Tibial nerve (tissue), 4 donors: ENCODE data around the gene FEZF1. TPM values are rescaled to one million over a fixed set of nuclear protein-coding genes. Genes with fewer than 3 reads are reported as not detected.

Experiments
- DNase-seq, 2 donors: peaks; one replicate each; pipeline ENCODE4 v3.0.0-alpha.2; 2019; ENCODE audit warnings: low spot score in 2 of 2
- H3K27ac ChIP-seq, 4 donors: fragments of 200-600 bp; sonication (generic) in 3 of 4; one replicate each; pipeline ENCODE4 v1.5.1; 2017 to 2019; ENCODE audit warnings: mild to moderate bottlenecking in 1 of 4
- H3K27me3 ChIP-seq, 2 donors: fragments of 200-600 bp; sonication (generic) in 1 of 2; one replicate each; pipeline versions ENCODE4 v1.5.1 to v1.6.0; 2017 to 2019
- H3K36me3 ChIP-seq, 3 donors: fragments of 200-600 bp; sonication (generic); one replicate each; pipeline ENCODE4 v1.5.1; 2018 to 2019
- H3K4me1 ChIP-seq, 4 donors: fragments of 200-600 bp; sonication (generic) in 3 of 4; one replicate each; pipeline ENCODE4 v1.5.1; 2017 to 2019
- H3K4me3 ChIP-seq, 4 donors: fragments of 200-600 bp; sonication (generic) in 3 of 4; one replicate each; pipeline ENCODE4 v1.5.1; 2017 to 2019; ENCODE audit warnings: mild to moderate bottlenecking in 1 of 4, moderate library complexity in 1 of 4
- H3K9me3 ChIP-seq, 4 donors: fragments of 200-600 bp; sonication (generic) in 3 of 4; one replicate each; pipeline ENCODE4 v1.5.1; 2017 to 2019
- CTCF ChIP-seq, 5 experiments: fragments of 200-600 bp in 3 of 5; fragments of 450-650 bp in 2 of 5; sonication (generic) in 3 of 5; IDR thresholded peaks; one replicate each; pipeline ENCODE4 v1.5.1; 2016 to 2019; ENCODE audit warnings: antibody characterized with exemption in 5 of 5, mild to moderate bottlenecking in 3 of 5, moderate library complexity in 2 of 5
- EP300 ChIP-seq, 2 donors: sonication (generic); formaldehyde crosslinking; IDR thresholded peaks; one replicate each; pipeline ENCODE4 v1.6.1; 2017; ENCODE audit warnings: antibody characterized with exemption in 2 of 2, mild to moderate bottlenecking in 1 of 2
- POLR2A ChIP-seq, 2 donors: fragments of 450-650 bp; IDR thresholded peaks; one replicate each; pipeline ENCODE4 v1.6.1; 2017; ENCODE audit warnings: antibody characterized with exemption in 2 of 2, mild to moderate bottlenecking in 2 of 2, moderate library complexity in 2 of 2
- WGBS, 2 donors: methylation state at CpG; one replicate each; pipeline ENCODE4 v1.1.5; 2018; 5-methylcytosine and 5-hydroxymethylcytosine counted together
- total RNA-seq, 4 donors: library from RNA; depleted of rRNA; stranded (reverse); fragments of >200 nt; gene quantifications; one replicate each; pipeline ENCODE4 v1.1.0, GENCODE V29; 2016

FEZF1 gene
- total RNA-seq, 4 donors from 2014 or later, result 0.22 TPM; not detected in 3

GRCh38 chr7:122307228-122307621 lies 2.7 kb upstream of the FEZF1 start:
- no peaks in the 10 kb centered on the region for H3K9me3 ChIP-seq
- no peaks in the 10 kb centered on the region for H3K36me3 ChIP-seq
- H3K4me3 ChIP-seq, result no peak overlapping the region
- no peak for TF ChIP-seq EP300 (IDR thresholded peaks at IDR 0.05)
- TF ChIP-seq POLR2A (IDR thresholded peaks at IDR 0.05), result no peak
- TF ChIP-seq CTCF (IDR thresholded peaks at IDR 0.05), result no peak
- DNase-seq, result no peak
- H3K27ac ChIP-seq, result no peak overlapping the region
- 27 to 32% methylated on average over 13 of the region's 13 CpGs for WGBS, 2 donors
- peaks cover 6 to 100% of the 10 kb centered on the region in 2 donors for H3K27me3 ChIP-seq
- H3K4me1 ChIP-seq, result peaks cover 0 to 75% (median 20%) of the 10 kb centered on the region in 4 donors

DNA sequence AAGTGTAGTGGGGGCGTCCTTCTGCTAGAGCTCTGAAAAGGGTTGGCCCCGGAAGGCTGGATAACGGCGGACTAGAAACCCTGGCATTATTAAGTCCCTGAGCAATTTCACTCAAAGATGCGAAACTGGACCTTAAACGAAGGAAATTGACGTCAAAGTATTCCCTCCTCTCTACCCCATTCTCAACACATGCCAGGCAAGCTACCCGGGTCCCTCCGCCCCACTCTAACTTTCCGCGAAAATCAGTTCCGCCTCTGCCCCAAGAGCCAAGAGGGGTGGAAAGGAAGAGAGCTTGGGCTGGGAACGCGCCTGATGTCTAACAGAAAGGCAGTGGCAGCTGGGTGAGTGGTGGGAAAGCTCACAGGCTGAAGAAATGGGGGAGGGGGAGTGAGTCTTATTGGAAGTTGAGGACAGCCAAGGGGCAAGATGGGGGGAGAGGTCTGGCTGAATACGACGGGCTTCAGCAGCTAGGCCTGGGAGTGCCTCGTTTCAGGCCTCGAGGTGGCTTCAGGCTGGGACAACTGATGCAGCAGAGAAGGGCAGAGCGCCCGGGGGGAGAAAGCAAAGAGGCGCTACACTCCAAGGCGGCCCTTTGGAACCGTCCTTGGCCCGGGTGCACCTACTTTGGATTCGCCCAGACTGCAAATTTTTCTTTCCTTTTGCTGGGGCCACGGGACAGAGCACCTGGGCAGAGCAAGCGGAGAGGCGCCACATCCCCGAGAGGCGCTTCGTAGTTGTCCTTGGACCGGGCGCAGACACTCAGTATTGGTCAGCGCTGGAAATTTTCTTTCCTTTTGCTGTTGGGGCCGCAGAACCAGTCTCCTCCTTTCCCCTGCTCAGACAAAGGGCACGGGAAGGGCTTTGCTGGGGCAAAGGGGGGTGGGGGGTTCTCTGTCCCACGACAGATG lies 2.0 kb upstream of the FEZF1 start:
- Histone ChIP-seq H3K27ac (no peak overlapping the region), H3K4me1 (peaks cover 0 to 75% (median 20%) of the 10 kb centered on the region in 4 donors), H3K9me3 (no peaks in the 10 kb centered on the region), H3K36me3 (no peaks in the 10 kb centered on the region), H3K27me3 (peaks cover 13 to 100% of the 10 kb centered on the region in 2 donors), H3K4me3 (peak overlapping the region in 1 of 4 donors; percentile 35)
- DNase-seq, result no peak
- 6 to 12% methylated on average over 37 of the region's 37 CpGs for WGBS, 2 donors
- TF ChIP-seq POLR2A (IDR thresholded peaks at IDR 0.05), result no peak

- Histone ChIP-seq H3K9me3 (no peaks in the 10 kb centered on the region), H3K27ac (no peak overlapping the region), H3K36me3 (no peaks in the 10 kb centered on the region), H3K4me1 (peaks cover 0 to 68% (median 20%) of the 10 kb centered on the region in 4 donors), H3K27me3 (peaks cover 13 to 100% of the 10 kb centered on the region in 2 donors), H3K4me3 (peak overlapping the region in 3 of 4 donors; percentile 5 to 35 (median 17))
- no peak for DNase-seq
- 3 to 4% methylated on average over 46 to 64 of the region's 65 CpGs for WGBS, 2 donors
- TF ChIP-seq POLR2A (IDR thresholded peaks at IDR 0.05), result no peak
- TF ChIP-seq CTCF (IDR thresholded peaks at IDR 0.05), result no peak
- no peak for TF ChIP-seq EP300 (IDR thresholded peaks at IDR 0.05)
These were observed 1.1 kb upstream of the FEZF1 start for GRCh38 chr7:122305475-122306319.

DNA sequence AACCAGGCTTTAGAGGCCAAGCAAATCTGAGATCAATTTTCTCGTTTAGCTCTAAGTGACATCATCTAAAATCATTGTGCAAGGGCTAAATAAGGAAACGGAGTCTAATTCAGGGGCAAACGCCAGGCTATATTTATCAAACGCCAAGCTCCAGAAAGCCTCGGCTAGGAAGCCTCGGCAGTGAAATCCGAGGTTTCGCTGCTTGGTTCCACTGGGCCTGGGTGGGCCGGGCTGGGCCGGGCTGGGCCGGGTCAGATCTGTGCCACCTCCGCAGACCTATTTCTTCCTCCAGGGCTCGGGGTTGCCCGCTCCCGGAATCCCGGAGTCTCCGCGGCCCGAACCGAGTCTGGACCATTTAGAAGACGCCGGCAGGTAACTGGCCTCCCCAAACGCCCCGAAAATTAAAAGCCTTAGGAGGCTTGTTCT lies 459 bp upstream of the FEZF1 start:
- Histone ChIP-seq H3K4me3 (peak overlapping the region in 2 of 4 donors; percentile 9 to 35), H3K27me3 (peaks cover 10 to 100% of the 10 kb centered on the region in 2 donors), H3K4me1 (peaks cover 0 to 68% (median 20%) of the 10 kb centered on the region in 4 donors), H3K36me3 (no peaks in the 10 kb centered on the region), H3K9me3 (no peaks in the 10 kb centered on the region), H3K27ac (no peak overlapping the region)
- no peak for DNase-seq
- TF ChIP-seq POLR2A (IDR thresholded peaks at IDR 0.05), result no peak
- TF ChIP-seq CTCF (IDR thresholded peaks at IDR 0.05), result no peak
- TF ChIP-seq EP300 (IDR thresholded peaks at IDR 0.05), result no peak
- WGBS, 2 donors, result 1 to 2% methylated on average over 22 to 23 of the region's 24 CpGs

DNA sequence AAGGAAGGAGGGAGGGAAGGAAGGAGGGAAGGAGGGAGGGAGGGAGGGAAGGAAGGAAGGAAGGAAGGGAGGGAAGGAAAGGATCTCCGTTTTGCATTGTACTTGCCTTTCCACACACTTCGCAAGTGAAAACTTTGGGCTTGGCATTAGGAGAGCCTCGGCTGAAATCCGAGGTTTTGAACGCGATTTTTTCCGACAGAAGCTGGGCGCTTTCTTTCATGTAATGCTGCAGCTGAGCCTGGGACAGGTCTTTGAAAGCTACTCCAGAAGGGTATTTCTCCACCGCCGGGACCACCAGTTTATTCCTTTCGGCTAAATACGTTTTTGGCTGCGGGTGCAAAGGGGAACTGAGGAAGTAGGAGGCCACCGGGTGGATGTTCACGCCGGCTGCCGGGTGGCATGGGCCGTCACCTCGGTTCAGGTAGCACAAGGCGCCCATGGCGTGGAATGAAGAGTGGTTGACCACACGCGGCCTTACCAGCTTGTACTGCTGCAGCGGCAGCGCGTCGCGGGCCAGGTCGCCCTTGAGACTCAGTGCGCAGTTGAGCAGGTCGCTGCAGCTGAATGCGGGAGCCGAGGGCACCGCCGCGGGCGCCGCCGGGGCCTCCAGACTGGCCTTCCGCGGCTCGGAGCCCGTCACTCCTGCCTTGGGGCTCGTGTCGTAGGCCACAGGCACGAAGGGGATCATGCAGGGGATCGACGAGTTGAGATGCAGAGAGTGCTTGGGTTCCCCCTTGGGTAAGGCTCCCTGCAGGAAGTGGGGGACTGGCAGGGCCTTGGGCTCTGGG lies 825 bp downstream of the FEZF1 start:
- Histone ChIP-seq H3K36me3 (no peaks in the 10 kb centered on the region), H3K9me3 (no peaks in the 10 kb centered on the region), H3K27ac (no peak overlapping the region), H3K27me3 (peaks cover 9 to 100% of the 10 kb centered on the region in 2 donors), H3K4me1 (peaks cover 0 to 69% (median 20%) of the 10 kb centered on the region in 4 donors), H3K4me3 (peak overlapping the region in 2 of 4 donors; percentile 6 to 35)
- no peak for DNase-seq
- 3 to 7% methylated on average over 20 to 25 of the region's 48 CpGs for WGBS, 2 donors
- TF ChIP-seq EP300 (IDR thresholded peaks at IDR 0.05) (no peak), POLR2A (IDR thresholded peaks at IDR 0.05) (no peak), CTCF (IDR thresholded peaks at IDR 0.05) (no peak)
